ENCODE data around the gene ZFR2. TPM values are rescaled to one million over a fixed set of nuclear protein-coding genes. Genes with fewer than 3 reads are reported as not detected.
"Not testable (repeated sequence)": the region's sequence is repeated elsewhere in the genome, so short reads cannot be mapped to it uniquely, and the experiment has no call there.

The ZFR2 gene
- total RNA-seq, 1 experiment from 2014 or later: 1.7 TPM

- Histone ChIP-seq H3K4me1 (ENCODE audit: insufficient read depth, low read length, poor library complexity, severe bottlenecking) (no peaks in the 10 kb centered on the region), H3K36me3 (ENCODE audit: insufficient read depth, low read length, poor library complexity, severe bottlenecking) (no peaks in the 10 kb centered on the region), H3K27me3 (replicated peaks; ENCODE audit: insufficient read depth, low read depth, low read length, poor library complexity) (no peaks in the 10 kb centered on the region), H3K9me3 (ENCODE audit: low read depth, low read length, poor library complexity, severe bottlenecking) (no peaks in the 10 kb centered on the region), H3K27ac (ENCODE audit: low read depth, low read length, poor library complexity, severe bottlenecking) (no peak overlapping the region), H3K4me3 (ENCODE audit: low read depth, low read length, poor library complexity, severe bottlenecking) (no peak overlapping the region)
- BruUV-seq (replicated peaks): no TSS peak
- no peak for DNase-seq (ENCODE audit: low spot score)
- ChIA-PET CTCF (interaction anchor here (0.7 kb wide), 1 partner anchor 379 kb away, joined by 5 read pairs; no protein-coding TSS in a partner anchor), POLR2A (ENCODE audit: low non-redundant PET) (no interaction called here)
- intact Hi-C loops (cut with micrococcal nuclease; ENCODE audit: unreplicated experiment): loop anchor here (10.0 kb wide), 1 partner anchor 162 kb away; no protein-coding TSS in a partner anchor
- TF ChIP-seq, protein P1, sequence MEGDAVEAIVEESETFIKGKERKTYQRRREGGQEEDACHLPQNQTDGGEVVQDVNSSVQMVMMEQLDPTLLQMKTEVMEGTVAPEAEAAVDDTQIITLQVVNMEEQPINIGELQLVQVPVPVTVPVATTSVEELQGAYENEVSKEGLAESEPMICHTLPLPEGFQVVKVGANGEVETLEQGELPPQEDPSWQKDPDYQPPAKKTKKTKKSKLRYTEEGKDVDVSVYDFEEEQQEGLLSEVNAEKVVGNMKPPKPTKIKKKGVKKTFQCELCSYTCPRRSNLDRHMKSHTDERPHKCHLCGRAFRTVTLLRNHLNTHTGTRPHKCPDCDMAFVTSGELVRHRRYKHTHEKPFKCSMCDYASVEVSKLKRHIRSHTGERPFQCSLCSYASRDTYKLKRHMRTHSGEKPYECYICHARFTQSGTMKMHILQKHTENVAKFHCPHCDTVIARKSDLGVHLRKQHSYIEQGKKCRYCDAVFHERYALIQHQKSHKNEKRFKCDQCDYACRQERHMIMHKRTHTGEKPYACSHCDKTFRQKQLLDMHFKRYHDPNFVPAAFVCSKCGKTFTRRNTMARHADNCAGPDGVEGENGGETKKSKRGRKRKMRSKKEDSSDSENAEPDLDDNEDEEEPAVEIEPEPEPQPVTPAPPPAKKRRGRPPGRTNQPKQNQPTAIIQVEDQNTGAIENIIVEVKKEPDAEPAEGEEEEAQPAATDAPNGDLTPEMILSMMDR (conservative IDR thresholded peaks at IDR 0.05; ENCODE audit: low read depth, low read length): no peak
- no peak for TF ChIP-seq EZH2 (IDR thresholded peaks at IDR 0.05; ENCODE audit: borderline replicate concordance, low read depth, low read length, poor library complexity, severe bottlenecking)
These were observed 52.1 kb downstream of the ZFR2 start for GRCh38 chr19:3816566-3817218.

- POLR2A ChIA-PET (ENCODE audit: low non-redundant PET); DNase-seq (ENCODE audit: low spot score); H3K9me3 ChIP-seq (ENCODE audit: low read depth, low read length, poor library complexity, severe bottlenecking); H3K4me3 ChIP-seq (ENCODE audit: low read depth, low read length, poor library complexity, severe bottlenecking); H3K4me1 ChIP-seq (ENCODE audit: insufficient read depth, low read length, poor library complexity, severe bottlenecking); H3K27ac ChIP-seq (ENCODE audit: low read depth, low read length, poor library complexity, severe bottlenecking); H3K36me3 ChIP-seq (ENCODE audit: insufficient read depth, low read length, poor library complexity, severe bottlenecking); H3K27me3 ChIP-seq (replicated peaks; ENCODE audit: insufficient read depth, low read depth, low read length, poor library complexity); BruUV-seq (replicated peaks): not testable (repeated sequence)
- intact Hi-C loops (cut with micrococcal nuclease; ENCODE audit: unreplicated experiment): loop anchor here (10.0 kb wide), 1 partner anchor 161 kb away; no protein-coding TSS in a partner anchor
- CTCF ChIA-PET: interaction anchor here (0.7 kb wide), 1 partner anchor 379 kb away, joined by 5 read pairs; no protein-coding TSS in a partner anchor
These were observed 52.7 kb downstream of the ZFR2 start for GRCh38 chr19:3816148-3816547.

GRCh38 chr19:3814648-3815047 is 54.2 kb downstream of the ZFR2 start:
- intact Hi-C loops (cut with micrococcal nuclease; ENCODE audit: unreplicated experiment): loop anchor here (10.0 kb wide), 1 partner anchor 160 kb away; no protein-coding TSS in a partner anchor
- no peaks in the 10 kb centered on the region for H3K36me3 ChIP-seq (ENCODE audit: insufficient read depth, low read length, poor library complexity, severe bottlenecking)
- POLR2A ChIA-PET (ENCODE audit: low non-redundant PET): no interaction called here
- H3K4me3 ChIP-seq (ENCODE audit: low read depth, low read length, poor library complexity, severe bottlenecking): no peak overlapping the region
- H3K4me1 ChIP-seq (ENCODE audit: insufficient read depth, low read length, poor library complexity, severe bottlenecking): no peaks in the 10 kb centered on the region
- DNase-seq (ENCODE audit: low spot score): no peak
- no peak overlapping the region for H3K27ac ChIP-seq (ENCODE audit: low read depth, low read length, poor library complexity, severe bottlenecking)
- TF ChIP-seq, protein P1 (conservative IDR thresholded peaks at IDR 0.05; ENCODE audit: low read depth, low read length): no peak
- no peak for TF ChIP-seq EZH2 (IDR thresholded peaks at IDR 0.05; ENCODE audit: borderline replicate concordance, low read depth, low read length, poor library complexity, severe bottlenecking)
- no peaks in the 10 kb centered on the region for H3K27me3 ChIP-seq (replicated peaks; ENCODE audit: insufficient read depth, low read depth, low read length, poor library complexity)
- CTCF ChIA-PET: no interaction called here
- H3K9me3 ChIP-seq (ENCODE audit: low read depth, low read length, poor library complexity, severe bottlenecking): no peaks in the 10 kb centered on the region
- BruUV-seq (replicated peaks): no TSS peak
